Smooth muscle cell (in vitro differentiated cells): ENCODE data around the gene TMEM243. TPM values are rescaled to one million over a fixed set of nuclear protein-coding genes. Genes with fewer than 3 reads are reported as not detected.

Experiments
- DNase-seq: peaks from one replicate; lab custom pipeline; 2025; ENCODE audit not compliant: unreplicated experiment; lab: John Stamatoyannopoulos, UW
- H2AFZ ChIP-seq: fragments of 200-600 bp; sonication (generic); 2 replicates; pipeline ENCODE4 v1.6.0; 2016; ENCODE audit warnings: antibody characterized with exemption, low read depth, mild to moderate bottlenecking
- H3F3A ChIP-seq: fragments of 200-600 bp; sonication (generic); 2 replicates; pipeline ENCODE4 v1.6.0; 2017; ENCODE audit warnings: antibody characterized with exemption, low read depth
- H3K27ac ChIP-seq: fragments of 200-600 bp; sonication (generic); 2 replicates; pipeline ENCODE4 v1.5.1; 2016; ENCODE audit warnings: low read depth, mild to moderate bottlenecking
- H3K27me3 ChIP-seq: fragments of 200-600 bp; sonication (generic); 2 replicates; pipeline ENCODE4 v1.6.1; 2016; ENCODE audit warnings: low read depth, mild to moderate bottlenecking
- H3K36me3 ChIP-seq: fragments of 200-600 bp; sonication (generic); 2 replicates; pipeline ENCODE4 v1.5.1; 2016; ENCODE audit warnings: low read depth
- H3K4me1 ChIP-seq: fragments of 200-600 bp; sonication (generic); 2 replicates; pipeline ENCODE4 v1.5.1; 2016; ENCODE audit warnings: low read depth
- H3K4me2 ChIP-seq: fragments of 200-600 bp; sonication (generic); 2 replicates; pipeline ENCODE4 v1.6.0; 2016; ENCODE audit warnings: mild to moderate bottlenecking
- H3K4me3 ChIP-seq: fragments of 200-600 bp; sonication (generic); 2 replicates; pipeline ENCODE4 v1.5.1; 2016; ENCODE audit warnings: mild to moderate bottlenecking
- H3K79me2 ChIP-seq: fragments of 200-600 bp; sonication (generic); 2 replicates; pipeline ENCODE4 v1.6.0; 2016; ENCODE audit warnings: low read depth, mild to moderate bottlenecking
- H3K9ac ChIP-seq: fragments of 200-600 bp; sonication (generic); 2 replicates; pipeline ENCODE4 v1.6.0; 2016; ENCODE audit warnings: low read depth
- H3K9me3 ChIP-seq: fragments of 200-600 bp; sonication (generic); replicated peaks from 2 replicates; pipeline ENCODE4 v1.5.1; 2016; ENCODE audit warnings: low read depth
- H4K20me1 ChIP-seq: fragments of 200-600 bp; sonication (generic); 2 replicates; pipeline ENCODE4 v1.6.0; 2016; ENCODE audit warnings: low read depth
- CTCF ChIP-seq: fragments of 200-600 bp; sonication (generic); IDR thresholded peaks from 2 replicates; pipeline ENCODE4 v1.5.1; 2017; ENCODE audit warnings: borderline replicate concordance, mild to moderate bottlenecking, antibody characterized with exemption; ENCODE audit not compliant: insufficient read depth, poor library complexity, severe bottlenecking
- WGBS: methylation state at CpG from one replicate; pipeline ENCODE4 v1.1.7; 2016; ENCODE audit warnings: low lambda C conversion rate; 5-methylcytosine and 5-hydroxymethylcytosine counted together
- polyA plus RNA-seq: library from polyadenylated mRNA; unstranded; fragments of >200 nt; fragmentation: Nextera tagmentation; extraction: Ambion mirVana; gene quantifications from 2 replicates; pipeline ENCODE4 v1.2.1, GENCODE V29; 2016
- total RNA-seq: library from RNA; depleted of rRNA; stranded (reverse); fragments of >200 nt; gene quantifications from 2 replicates; pipeline ENCODE4 v1.2.3, GENCODE V29; 2014

Gene TMEM243
- total and polyA plus RNA-seq, 2 experiments from 2014 or later: 32.7 to 43.7 TPM

- Histone ChIP-seq H3K4me2 (no peak overlapping the region), H3K4me1 (peaks cover 6% of the 10 kb centered on the region), H3K36me3 (peaks cover 35% of the 10 kb centered on the region), H2AFZ (no peak overlapping the region), H3K27ac (no peak overlapping the region), H3F3A (peaks cover 21% of the 10 kb centered on the region), H3K27me3 (no peaks in the 10 kb centered on the region), H3K9ac (no peak overlapping the region), H3K79me2 (peaks cover 41% of the 10 kb centered on the region), H3K4me3 (no peak overlapping the region), H3K9me3 (no peaks in the 10 kb centered on the region), H4K20me1 (peaks cover 4% of the 10 kb centered on the region)
- no peak for DNase-seq
- no peak for TF ChIP-seq CTCF
- WGBS: 96% methylated on average over 1 of the region's 1 CpG
Observed at GRCh38 chr7:87199241-87199640, 20.3 kb downstream of the TMEM243 start.

GRCh38 chr7:87193912-87194311 lies 25.6 kb downstream of the TMEM243 start:
- no peaks in the 10 kb centered on the region for H3K27me3 ChIP-seq
- no peak overlapping the region for H2AFZ ChIP-seq
- no peaks in the 10 kb centered on the region for H3K4me1 ChIP-seq
- no peak overlapping the region for H3K27ac ChIP-seq
- no peak overlapping the region for H3K9ac ChIP-seq
- peaks cover 5% of the 10 kb centered on the region for H3K79me2 ChIP-seq
- H3K9me3 ChIP-seq: no peaks in the 10 kb centered on the region
- no peak for TF ChIP-seq CTCF
- H4K20me1 ChIP-seq: peaks cover 12% of the 10 kb centered on the region
- no peak for DNase-seq
- no peak overlapping the region for H3K4me3 ChIP-seq
- peaks cover 23% of the 10 kb centered on the region for H3F3A ChIP-seq
- peaks cover 70% of the 10 kb centered on the region for H3K36me3 ChIP-seq
- H3K4me2 ChIP-seq: no peak overlapping the region
- 90% methylated on average over 1 of the region's 1 CpG for WGBS

- Histone ChIP-seq H3K27me3 (no peaks in the 10 kb centered on the region), H3K27ac (no peak overlapping the region), H3K4me3 (no peak overlapping the region), H3K79me2 (no peaks in the 10 kb centered on the region), H3K9ac (no peak overlapping the region), H2AFZ (no peak overlapping the region), H3K4me1 (no peaks in the 10 kb centered on the region), H3K4me2 (no peak overlapping the region), H3K36me3 (peaks cover 65% of the 10 kb centered on the region), H3F3A (peaks cover 17% of the 10 kb centered on the region), H3K9me3 (no peaks in the 10 kb centered on the region), H4K20me1 (peaks cover 12% of the 10 kb centered on the region)
- WGBS: 95% methylated on average over 6 of the region's 6 CpGs
- TF ChIP-seq CTCF: no peak
- no peak for DNase-seq
Observed at GRCh38 chr7:87192784-87193487, 26.6 kb downstream of the TMEM243 start.

GRCh38 chr7:87190783-87191182 lies 28.7 kb downstream of the TMEM243 start:
- Histone ChIP-seq H3K4me2 (no peak overlapping the region), H3K36me3 (peaks cover 59% of the 10 kb centered on the region), H3K4me3 (no peak overlapping the region), H3K9me3 (no peaks in the 10 kb centered on the region), H3F3A (peaks cover 13% of the 10 kb centered on the region), H4K20me1 (peaks cover 12% of the 10 kb centered on the region), H3K4me1 (no peaks in the 10 kb centered on the region), H3K27me3 (no peaks in the 10 kb centered on the region), H3K27ac (no peak overlapping the region), H3K9ac (no peak overlapping the region), H3K79me2 (no peaks in the 10 kb centered on the region), H2AFZ (no peak overlapping the region)
- 93% methylated on average over 3 of the region's 3 CpGs for WGBS
- no peak for DNase-seq
- no peak for TF ChIP-seq CTCF
